ENCODE results near the gene LGR5.

- TF ChIP-seq, protein P1, sequence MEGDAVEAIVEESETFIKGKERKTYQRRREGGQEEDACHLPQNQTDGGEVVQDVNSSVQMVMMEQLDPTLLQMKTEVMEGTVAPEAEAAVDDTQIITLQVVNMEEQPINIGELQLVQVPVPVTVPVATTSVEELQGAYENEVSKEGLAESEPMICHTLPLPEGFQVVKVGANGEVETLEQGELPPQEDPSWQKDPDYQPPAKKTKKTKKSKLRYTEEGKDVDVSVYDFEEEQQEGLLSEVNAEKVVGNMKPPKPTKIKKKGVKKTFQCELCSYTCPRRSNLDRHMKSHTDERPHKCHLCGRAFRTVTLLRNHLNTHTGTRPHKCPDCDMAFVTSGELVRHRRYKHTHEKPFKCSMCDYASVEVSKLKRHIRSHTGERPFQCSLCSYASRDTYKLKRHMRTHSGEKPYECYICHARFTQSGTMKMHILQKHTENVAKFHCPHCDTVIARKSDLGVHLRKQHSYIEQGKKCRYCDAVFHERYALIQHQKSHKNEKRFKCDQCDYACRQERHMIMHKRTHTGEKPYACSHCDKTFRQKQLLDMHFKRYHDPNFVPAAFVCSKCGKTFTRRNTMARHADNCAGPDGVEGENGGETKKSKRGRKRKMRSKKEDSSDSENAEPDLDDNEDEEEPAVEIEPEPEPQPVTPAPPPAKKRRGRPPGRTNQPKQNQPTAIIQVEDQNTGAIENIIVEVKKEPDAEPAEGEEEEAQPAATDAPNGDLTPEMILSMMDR (IDR thresholded peaks at IDR 0.05): no peak
- TF ChIP-seq POLR2A (IDR thresholded peaks at IDR 0.05) (no peak), EP300 (IDR thresholded peaks at IDR 0.05) (no peak), POLR2AphosphoS5 (IDR thresholded peaks at IDR 0.05) (no peak)
Measured at GRCh38 chr12:71442567-71442931, 3.0 kb downstream of the LGR5 start.
